ENCODE measurements around the gene HECA.
"Not testable (repeated sequence)": the region's sequence is repeated elsewhere in the genome, so short reads cannot be mapped to it uniquely, and the experiment has no call there.

Gene HECA

GRCh38 chr6:139134817-139135577, at the start of gene HECA:
Gene HECA (plus strand): TSS chr6:139135080. CDS start chr6:139135397, 317 bp downstream.
- H3K9me3 Mint-ChIP-seq = no peaks in the 10 kb centered on the region
- peaks cover 50 to 83% of the 10 kb centered on the region in 2 donors for H3K4me1 Mint-ChIP-seq
- no peaks in the 10 kb centered on the region for H3K27me3 Mint-ChIP-seq
- H3K27ac Mint-ChIP-seq = peak within 1 kb of the TSS; percentile 97
- peaks cover 20 to 23% of the 10 kb centered on the region in 2 donors for H3K36me3 Mint-ChIP-seq
- DNase-seq (peak; percentile 94), ATAC-seq (replicated peaks) (peak; percentile 83 to 85)
- peak within 1 kb of the TSS; percentile 81 to 94 for H3K4me3 Mint-ChIP-seq

- Mint-ChIP-seq H3K4me1 (no peaks in the 10 kb centered on the region), H3K36me3 (no peaks in the 10 kb centered on the region), H3K27me3 (no peaks in the 10 kb centered on the region), H3K27ac (no peak overlapping the region), H3K4me3 (no peak overlapping the region), H3K9me3 (no peaks in the 10 kb centered on the region)
- DNase-seq (no peak), ATAC-seq (replicated peaks) (no peak)
Observed at GRCh38 chr6:139091826-139092225, 43.1 kb upstream of the HECA start.

GRCh38 chr6:139099984-139100383, 34.9 kb upstream of the HECA start:
- H3K4me1 Mint-ChIP-seq = no peaks in the 10 kb centered on the region
- H3K4me3 Mint-ChIP-seq = no peak overlapping the region
- H3K9me3 Mint-ChIP-seq = no peaks in the 10 kb centered on the region
- no peak overlapping the region for H3K27ac Mint-ChIP-seq
- DNase-seq (no peak), ATAC-seq (replicated peaks) (no peak)
- no peaks in the 10 kb centered on the region for H3K36me3 Mint-ChIP-seq
- H3K27me3 Mint-ChIP-seq = peaks cover 0 to 4% of the 10 kb centered on the region in 2 donors

GRCh38 chr6:139107051-139107450, 27.8 kb upstream of the HECA start:
- Mint-ChIP-seq H3K27ac (no peak overlapping the region), H3K36me3 (peaks cover 0 to 2% of the 10 kb centered on the region in 2 donors), H3K4me1 (peaks cover 2 to 4% of the 10 kb centered on the region in 2 donors), H3K9me3 (no peaks in the 10 kb centered on the region), H3K4me3 (no peak overlapping the region), H3K27me3 (no peaks in the 10 kb centered on the region)
- ATAC-seq (replicated peaks) (no peak), DNase-seq (no peak)

GRCh38 chr6:139108378-139108777, 26.5 kb upstream of the HECA start:
- no peaks in the 10 kb centered on the region for H3K27me3 Mint-ChIP-seq
- H3K36me3 Mint-ChIP-seq = peaks cover 0 to 2% of the 10 kb centered on the region in 2 donors
- no peak for ATAC-seq (replicated peaks)
- H3K9me3 Mint-ChIP-seq = no peaks in the 10 kb centered on the region
- no peak overlapping the region for H3K4me3 Mint-ChIP-seq
- no peak for DNase-seq
- peaks cover 2 to 4% of the 10 kb centered on the region in 2 donors for H3K4me1 Mint-ChIP-seq
- H3K27ac Mint-ChIP-seq = no peak overlapping the region

GRCh38 chr6:139109558-139109957, 25.3 kb upstream of the HECA start:
- H3K27ac Mint-ChIP-seq = no peak overlapping the region
- peaks cover 0 to 2% of the 10 kb centered on the region in 2 donors for H3K36me3 Mint-ChIP-seq
- H3K27me3 Mint-ChIP-seq = no peaks in the 10 kb centered on the region
- H3K4me1 Mint-ChIP-seq = peaks cover 2 to 4% of the 10 kb centered on the region in 2 donors
- DNase-seq = no peak
- no peak overlapping the region for H3K4me3 Mint-ChIP-seq
- H3K9me3 Mint-ChIP-seq = no peaks in the 10 kb centered on the region
- no peak for ATAC-seq (replicated peaks)

- H3K4me1 Mint-ChIP-seq = peaks cover 2 to 4% of the 10 kb centered on the region in 2 donors
- H3K36me3 Mint-ChIP-seq = peaks cover 0 to 2% of the 10 kb centered on the region in 2 donors
- no peak for ATAC-seq (replicated peaks)
- no peak overlapping the region for H3K27ac Mint-ChIP-seq
- DNase-seq = no peak
- H3K27me3 Mint-ChIP-seq = peaks cover 0 to 7% of the 10 kb centered on the region in 2 donors
- H3K9me3 Mint-ChIP-seq = no peaks in the 10 kb centered on the region
- H3K4me3 Mint-ChIP-seq = no peak overlapping the region
Observed at GRCh38 chr6:139112146-139112545, 22.7 kb upstream of the HECA start.

- H3K4me1 Mint-ChIP-seq = peaks cover 2 to 4% of the 10 kb centered on the region in 2 donors
- no peak overlapping the region for H3K27ac Mint-ChIP-seq
- peaks cover 0 to 7% of the 10 kb centered on the region in 2 donors for H3K27me3 Mint-ChIP-seq
- H3K9me3 Mint-ChIP-seq = no peaks in the 10 kb centered on the region
- no peak overlapping the region for H3K4me3 Mint-ChIP-seq
- peaks cover 0 to 2% of the 10 kb centered on the region in 2 donors for H3K36me3 Mint-ChIP-seq
- ATAC-seq (replicated peaks) (no peak), DNase-seq (no peak)
Observed at GRCh38 chr6:139112561-139112960, 22.3 kb upstream of the HECA start.

- H3K36me3 Mint-ChIP-seq = peaks cover 0 to 4% of the 10 kb centered on the region in 2 donors
- peaks cover 0 to 3% of the 10 kb centered on the region in 2 donors for H3K4me1 Mint-ChIP-seq
- H3K4me3 Mint-ChIP-seq = no peak overlapping the region
- ATAC-seq (replicated peaks) (no peak), DNase-seq (no peak)
- H3K27ac Mint-ChIP-seq = no peak overlapping the region
- peaks cover 1 to 2% of the 10 kb centered on the region in 2 donors for H3K9me3 Mint-ChIP-seq
- peaks cover 0 to 7% of the 10 kb centered on the region in 2 donors for H3K27me3 Mint-ChIP-seq
Observed at GRCh38 chr6:139114746-139115145, 20.1 kb upstream of the HECA start.

GRCh38 chr6:139115989-139116758, 18.7 kb upstream of the HECA start:
- peaks cover 0 to 7% of the 10 kb centered on the region in 2 donors for H3K27me3 Mint-ChIP-seq
- no peak overlapping the region for H3K4me3 Mint-ChIP-seq
- ATAC-seq (replicated peaks) (no peak), DNase-seq (no peak)
- H3K9me3 Mint-ChIP-seq = peaks cover 5 to 7% of the 10 kb centered on the region in 2 donors
- H3K4me1 Mint-ChIP-seq = peaks cover 0 to 3% of the 10 kb centered on the region in 2 donors
- H3K27ac Mint-ChIP-seq = no peak overlapping the region
- H3K36me3 Mint-ChIP-seq = peaks cover 3 to 8% of the 10 kb centered on the region in 2 donors

- ATAC-seq (replicated peaks) (no peak), DNase-seq (no peak)
- no peak overlapping the region for H3K4me3 Mint-ChIP-seq
- H3K9me3 Mint-ChIP-seq = peaks cover 5 to 7% of the 10 kb centered on the region in 2 donors
- no peak overlapping the region for H3K27ac Mint-ChIP-seq
- H3K4me1 Mint-ChIP-seq = peaks cover 3 to 5% of the 10 kb centered on the region in 2 donors
- peaks cover 0 to 7% of the 10 kb centered on the region in 2 donors for H3K27me3 Mint-ChIP-seq
- H3K36me3 Mint-ChIP-seq = peaks cover 3 to 8% of the 10 kb centered on the region in 2 donors
Observed at GRCh38 chr6:139117734-139118133, 17.1 kb upstream of the HECA start.

GRCh38 chr6:139119552-139119951, 15.3 kb upstream of the HECA start:
- H3K36me3 Mint-ChIP-seq = peaks cover 3 to 9% of the 10 kb centered on the region in 2 donors
- peaks cover 5 to 7% of the 10 kb centered on the region in 2 donors for H3K9me3 Mint-ChIP-seq
- H3K27ac Mint-ChIP-seq = no peak overlapping the region
- H3K4me1 Mint-ChIP-seq = peaks cover 17 to 21% of the 10 kb centered on the region in 2 donors
- ATAC-seq (replicated peaks) (no peak), DNase-seq (no peak)
- H3K4me3 Mint-ChIP-seq = no peak overlapping the region
- peaks cover 0 to 7% of the 10 kb centered on the region in 2 donors for H3K27me3 Mint-ChIP-seq

- not testable (repeated sequence) for ATAC-seq (replicated peaks); H3K27me3 Mint-ChIP-seq; DNase-seq
- H3K36me3 Mint-ChIP-seq = peaks cover 7 to 12% of the 10 kb centered on the region in 2 donors
- peak overlapping the region; percentile 22 for H3K27ac Mint-ChIP-seq
- peak overlapping the region; percentile 15 to 53 for H3K4me3 Mint-ChIP-seq
- H3K4me1 Mint-ChIP-seq = peaks cover 26 to 38% of the 10 kb centered on the region in 2 donors
- peaks cover 5 to 10% of the 10 kb centered on the region in 2 donors for H3K9me3 Mint-ChIP-seq
Observed at GRCh38 chr6:139122823-139123222, 12.1 kb upstream of the HECA start.

GRCh38 chr6:139124887-139125672, 9.8 kb upstream of the HECA start:
- Mint-ChIP-seq H3K9me3 (peaks cover under 1 to 5% of the 10 kb centered on the region in 2 donors), H3K4me1 (peaks cover 26 to 45% of the 10 kb centered on the region in 2 donors), H3K4me3 (peak overlapping the region; percentile 33 to 59), H3K27me3 (no peaks in the 10 kb centered on the region), H3K36me3 (peaks cover 5 to 7% of the 10 kb centered on the region in 2 donors), H3K27ac (peak overlapping the region; percentile 39)
- DNase-seq (peak; percentile 73), ATAC-seq (replicated peaks) (peak; percentile 100)

Data from stimulated activated naive B cell treated with anti-CD40 and anti-IgM and Interleukin-4, amounts not matched to agents 10 μg/mL and 1 μg/mL and 100 μg/mL, for 72 hours (primary cell).